ENCODE results near the gene HINFP. TPM values are rescaled to one million over a fixed set of nuclear protein-coding genes. Genes with fewer than 3 reads are reported as not detected.
A peak's percentile ranks its signal among the peaks of the same experiment; 100 is the strongest.

The HINFP gene
- total RNA-seq, 1 experiment from 2014 or later: 42.4 TPM

GRCh38 chr11:119095066-119095880 lies 26.1 kb upstream of the HINFP start:
- Mint-ChIP-seq H3K4me3 (peak overlapping the region; percentile 92 to 96), H3K27ac (peak overlapping the region; percentile 95 to 97 (median 96); a peak in 6 of 7 replicates), H3K27me3 (ENCODE audit: low read depth) (no peaks in the 10 kb centered on the region), H3K4me1 (peaks cover 32 to 33% of the 10 kb centered on the region in 2 experiments), H3K9me3 (no peaks in the 10 kb centered on the region; a peak in 1 of 5 replicates), H3K36me3 (ENCODE audit: insufficient read depth in 1 of 3, low read depth in 3 of 3) (peaks cover 39 to 65% (median 54%) of the 10 kb centered on the region in 3 experiments)
- no peak overlapping the region for H4K5ac ChIP-seq (ENCODE audit: insufficient read length, low read depth, low read length)
- no peaks in the 10 kb centered on the region for H3K27me3 ChIP-seq (ENCODE audit: insufficient read depth, low read length)
- no peak overlapping the region; the same call in 1 of the 2 replicates for H3K4ac ChIP-seq (ENCODE audit: low read depth, low read length)
- H2BK20ac ChIP-seq (ENCODE audit: low read depth, low read length, poor library complexity, severe bottlenecking): no peak overlapping the region
- H3K4me2 ChIP-seq (ENCODE audit: insufficient read depth, insufficient read length, low read length): peak overlapping the region; percentile 44
- no peak overlapping the region for H3K27ac ChIP-seq (ENCODE audit: insufficient read length, low read depth, low read length)
- no peak overlapping the region for H2BK120ac ChIP-seq (ENCODE audit: low read depth, low read length, poor library complexity, severe bottlenecking)
- H3K9me3 ChIP-seq (ENCODE audit: control insufficient read depth, low read depth, low read length): no peaks in the 10 kb centered on the region
- H2BK5ac ChIP-seq (ENCODE audit: insufficient read length, low read length): no peak overlapping the region
- no CpG with 5 or more reads among the region's 79 CpGs for WGBS (ENCODE audit: extremely low coverage, insufficient read length, low lambda C conversion rate)
- no peak overlapping the region for H4K91ac ChIP-seq (ENCODE audit: insufficient read length, low read depth, low read length)
- no peak overlapping the region for H2BK15ac ChIP-seq (ENCODE audit: low read depth, low read length)
- H3K18ac ChIP-seq (ENCODE audit: insufficient read length, low read depth, low read length): peak overlapping the region; percentile 81
- H3K23ac ChIP-seq (ENCODE audit: insufficient read length, low read depth, low read length): no peak overlapping the region
- H2BK12ac ChIP-seq (ENCODE audit: insufficient read length, low read depth, low read length): no peak overlapping the region
- H4K20me1 ChIP-seq (ENCODE audit: control insufficient read depth, insufficient read depth, insufficient read length): no peaks in the 10 kb centered on the region
- H3K79me1 ChIP-seq (ENCODE audit: insufficient read depth, low read depth, low read length, poor library complexity, severe bottlenecking): no peaks in the 10 kb centered on the region
- no peak overlapping the region for H4K8ac ChIP-seq (replicated peaks; ENCODE audit: insufficient read length, low read depth, low read length)
- H3K56ac ChIP-seq (ENCODE audit: insufficient read length, low read depth, low read length): no peak overlapping the region
- peak overlapping the region; percentile 95 for H3K14ac ChIP-seq (ENCODE audit: insufficient read depth, low read length)
- H3K9ac ChIP-seq (ENCODE audit: extremely low read depth, insufficient read length, low read length): peak overlapping the region; percentile 95
- H3K79me2 ChIP-seq (ENCODE audit: insufficient read depth, low read length): peaks cover 20% of the 10 kb centered on the region; the same call in 1 of the 2 replicates
- no peak overlapping the region for H3T11ph ChIP-seq (ENCODE audit: low read length)
- peaks cover 13% of the 10 kb centered on the region for H3K23me2 ChIP-seq (ENCODE audit: insufficient read length, low read depth, low read length, poor library complexity, severe bottlenecking)
- DNase-seq: peak; percentile 100
- H3K4me1 ChIP-seq (ENCODE audit: insufficient read depth, low read length): no peaks in the 10 kb centered on the region; the same call in 1 of the 2 replicates
- no peak overlapping the region for H2AFZ ChIP-seq (ENCODE audit: low read length)
- no peak overlapping the region for H2AK5ac ChIP-seq (ENCODE audit: insufficient read length, low read length)
- TF ChIP-seq CTCF (conservative IDR thresholded peaks at IDR 0.05): peak; percentile 27; the same call in 1 of the 3 replicates

Data from H9 (cell line).